Fibroblast of villous mesenchyme (primary cell): ENCODE data around the gene GRM8. TPM values are rescaled to one million over a fixed set of nuclear protein-coding genes. Genes with fewer than 3 reads are reported as not detected.
A peak's percentile ranks its signal among the peaks of the same experiment; 100 is the strongest.

Experiments
- DNase-seq: peaks from one replicate; pipeline ENCODE4 v3.0.0-alpha.2; 2010; ENCODE audit warnings: low read depth
- H3K4me3 ChIP-seq: 2 replicates; pipeline ENCODE4 v1.5.1; 2011; ENCODE audit warnings: low read depth, mild to moderate bottlenecking, low read length
- CTCF ChIP-seq: IDR thresholded peaks from 2 replicates; pipeline ENCODE4 v1.5.1; 2012; ENCODE audit warnings: low read depth, mild to moderate bottlenecking, low read length; ENCODE audit not compliant: insufficient read depth
- total RNA-seq: library from RNA; depleted of rRNA; stranded (reverse); fragments of >200 nt; gene quantifications from 2 replicates; pipeline ENCODE4 v1.2.3, GENCODE V29; 2012

GRM8 gene
- total RNA-seq, 1 donor = not detected

GRCh38 chr7:126805351-126805750, 447.4 kb downstream of the GRM8 start:
- DNase-seq = no peak
- no peak for TF ChIP-seq CTCF
- H3K4me3 ChIP-seq = no peak overlapping the region

- no peak for TF ChIP-seq CTCF
- H3K4me3 ChIP-seq = no peak overlapping the region
- no peak for DNase-seq
Observed at GRCh38 chr7:126804604-126805003, 448.1 kb downstream of the GRM8 start.

GRCh38 chr7:126803990-126804389, 448.8 kb downstream of the GRM8 start:
- no peak for TF ChIP-seq CTCF
- DNase-seq = peak; percentile 4
- H3K4me3 ChIP-seq = no peak overlapping the region

GRCh38 chr7:126803060-126803665, 449.6 kb downstream of the GRM8 start:
- no peak overlapping the region for H3K4me3 ChIP-seq
- TF ChIP-seq CTCF = peak; percentile 67
- peak; percentile 61 for DNase-seq

GRCh38 chr7:126801733-126802132, 451.0 kb downstream of the GRM8 start:
- no peak for DNase-seq
- H3K4me3 ChIP-seq = no peak overlapping the region
- TF ChIP-seq CTCF = no peak

- no peak overlapping the region for H3K4me3 ChIP-seq
- no peak for DNase-seq
- TF ChIP-seq CTCF = no peak
Observed at GRCh38 chr7:126799541-126799940, 453.2 kb downstream of the GRM8 start.

- TF ChIP-seq CTCF = no peak
- no peak for DNase-seq
- H3K4me3 ChIP-seq = no peak overlapping the region
Observed at GRCh38 chr7:126792521-126792920, 460.2 kb downstream of the GRM8 start.
